ENCODE data around the gene TNIK.

Gene TNIK

DNA sequence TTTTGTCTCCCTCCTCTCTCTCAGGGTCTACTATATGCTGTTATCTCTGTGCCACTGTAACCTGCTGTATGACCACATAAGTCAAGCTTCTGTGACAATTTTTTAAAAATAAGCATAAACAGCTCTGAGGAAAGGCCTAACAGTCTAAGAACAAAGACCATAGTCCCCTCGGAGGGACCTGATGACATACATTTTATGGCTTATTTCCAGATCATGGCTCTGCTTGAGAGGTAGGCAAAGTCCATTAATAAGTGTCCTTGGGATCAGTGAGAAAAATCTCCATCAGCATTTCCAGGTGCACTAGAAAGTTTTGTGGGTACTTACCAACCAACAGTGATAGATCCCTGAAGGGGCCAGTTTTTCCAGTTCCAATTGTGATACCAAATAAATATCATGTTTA lies 123.8 kb downstream of the TNIK start:
- no peak for DNase-seq (ENCODE audit: low read depth)

- no peak for DNase-seq (ENCODE audit: low read depth)
These were observed 124.6 kb downstream of the TNIK start for GRCh38 chr3:171335559-171335958.

DNA sequence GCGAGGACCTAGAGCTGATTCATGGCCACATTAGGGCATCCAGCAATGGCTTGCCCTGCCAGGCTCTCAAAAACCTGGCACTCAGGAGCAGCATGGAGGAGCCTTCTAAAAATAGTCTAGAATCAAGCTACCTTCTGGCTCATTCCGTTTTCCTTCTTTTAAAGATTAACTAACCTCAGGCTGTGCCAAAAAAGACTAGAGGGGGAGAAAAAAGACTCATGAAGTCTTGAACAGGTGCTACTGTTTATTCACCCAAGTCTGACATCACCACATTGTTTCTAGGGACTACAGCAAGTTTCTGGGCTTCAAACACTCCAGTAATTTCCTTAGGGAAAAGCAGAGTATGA lies 125.8 kb downstream of the TNIK start:
- no peak for DNase-seq (ENCODE audit: low read depth)

GRCh38 chr3:171333784-171334464 lies 126.3 kb downstream of the TNIK start:
- DNase-seq (ENCODE audit: low read depth), result no peak

DNA sequence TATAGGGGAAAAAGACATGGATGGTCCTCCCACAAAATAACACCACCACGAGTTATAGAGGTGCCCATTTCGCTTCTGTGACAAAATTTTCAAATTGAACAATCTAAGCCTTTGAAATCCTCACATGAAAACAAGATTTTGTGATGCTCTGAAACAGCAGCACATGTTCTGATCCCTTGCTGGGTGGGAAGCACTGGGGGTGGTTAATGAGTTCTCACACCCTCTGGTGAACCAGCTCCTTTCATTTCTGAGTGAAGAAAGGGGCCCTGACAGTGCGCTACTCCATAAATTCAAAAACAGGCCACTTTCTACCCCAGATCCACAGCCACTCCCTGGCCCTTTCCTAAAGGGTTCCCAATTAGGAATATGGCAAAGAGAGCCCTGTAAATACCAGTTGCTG lies 129.3 kb downstream of the TNIK start:
- DNase-seq (ENCODE audit: low read depth), result no peak

DNA sequence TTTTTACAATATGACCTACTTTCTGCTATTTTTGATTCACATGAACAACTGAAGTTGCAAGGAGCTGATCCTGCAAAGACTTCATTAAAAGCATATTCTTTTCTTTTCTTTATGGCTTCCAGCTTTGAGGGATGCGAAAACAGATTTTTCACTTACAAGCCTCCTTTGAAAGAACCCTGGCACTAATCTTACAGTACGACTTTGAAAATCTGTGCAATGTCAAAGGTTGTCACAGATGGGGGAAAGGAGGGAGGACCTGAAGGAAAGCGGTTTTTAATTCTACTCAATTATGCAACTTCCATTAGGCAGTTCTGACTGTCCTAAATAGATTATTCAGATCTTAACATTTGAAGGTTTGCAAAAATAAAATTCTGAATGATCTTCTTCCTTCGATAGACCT lies 130.5 kb downstream of the TNIK start:
- DNase-seq (ENCODE audit: low read depth), result no peak

- DNase-seq (ENCODE audit: low read depth), result peak; percentile 24
These were observed 131.7 kb downstream of the TNIK start for GRCh38 chr3:171328419-171329082.

DNA sequence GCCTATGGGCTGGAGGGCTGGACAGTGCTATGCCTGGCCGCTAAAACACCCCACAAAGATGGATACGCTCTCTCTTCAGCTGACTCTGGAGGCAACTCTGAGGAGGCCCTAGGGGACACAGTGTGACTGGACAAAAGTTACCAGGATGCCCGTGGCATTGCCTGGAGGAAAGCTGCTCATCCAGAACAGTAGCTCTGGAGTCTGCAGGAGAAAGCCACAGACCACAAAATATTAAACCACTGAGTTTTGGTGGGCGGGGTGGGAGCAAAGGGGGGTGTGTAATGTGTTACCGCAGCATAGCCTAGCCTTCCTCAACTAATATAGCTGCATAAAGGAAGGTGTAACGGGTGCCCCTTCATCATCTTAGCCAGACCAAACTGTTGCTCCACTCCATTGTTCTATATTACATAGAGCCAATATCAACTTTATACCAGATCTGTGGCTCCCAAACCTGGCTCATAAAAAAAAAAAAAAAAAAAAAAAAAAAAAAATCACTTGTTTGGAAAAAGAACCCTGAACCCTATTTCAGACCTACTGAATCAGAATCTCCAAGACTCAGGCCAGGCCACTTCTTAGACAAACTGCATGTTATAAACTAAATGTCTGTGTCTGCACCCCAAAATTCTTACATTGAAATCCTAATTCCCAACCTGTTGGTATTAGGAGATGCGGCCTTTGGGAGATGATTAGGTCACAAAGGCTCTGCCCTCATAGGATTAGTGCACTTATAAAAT lies 132.6 kb downstream of the TNIK start:
- DNase-seq (ENCODE audit: low read depth), result no peak

DNA sequence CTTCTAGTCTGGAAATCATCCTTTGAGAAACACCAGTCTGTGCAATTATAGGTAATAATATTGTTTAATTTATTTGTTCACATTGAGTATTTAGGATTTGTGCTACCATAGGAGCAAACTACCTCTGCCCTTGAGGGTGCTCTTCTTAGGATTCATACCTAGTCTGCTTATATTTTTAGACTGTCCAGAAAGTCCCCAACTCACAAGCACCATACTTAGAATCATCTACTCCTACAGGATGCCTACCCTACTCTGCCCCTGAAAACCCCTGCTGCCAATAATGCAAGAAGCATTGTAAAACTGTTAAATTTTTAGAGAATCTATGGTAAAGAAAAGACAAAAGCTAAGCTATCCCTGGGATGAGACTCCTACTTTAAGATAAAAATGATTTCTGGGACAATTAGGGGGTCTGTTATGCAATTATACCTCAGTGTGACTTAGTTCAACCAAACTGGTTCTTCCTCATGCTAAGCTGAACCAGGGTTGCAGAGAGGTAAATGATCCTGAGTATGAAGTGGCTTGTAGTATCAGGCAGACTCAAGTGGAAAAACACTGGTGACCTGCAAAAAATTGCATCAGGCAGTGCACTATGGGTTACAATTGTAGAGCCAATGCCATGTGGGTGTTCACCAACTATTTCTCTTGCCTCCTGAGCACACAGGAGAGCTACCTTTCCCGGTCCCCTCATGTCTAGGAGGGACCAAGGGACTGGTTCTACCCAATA lies 133.3 kb downstream of the TNIK start:
- DNase-seq (ENCODE audit: low read depth), result no peak

GRCh38 chr3:171323938-171324536 lies 136.2 kb downstream of the TNIK start:
- peak; percentile 68 for DNase-seq (ENCODE audit: low read depth)

- no peak for DNase-seq (ENCODE audit: low read depth)
These were observed 138.4 kb downstream of the TNIK start for GRCh38 chr3:171321559-171322360.

DNA sequence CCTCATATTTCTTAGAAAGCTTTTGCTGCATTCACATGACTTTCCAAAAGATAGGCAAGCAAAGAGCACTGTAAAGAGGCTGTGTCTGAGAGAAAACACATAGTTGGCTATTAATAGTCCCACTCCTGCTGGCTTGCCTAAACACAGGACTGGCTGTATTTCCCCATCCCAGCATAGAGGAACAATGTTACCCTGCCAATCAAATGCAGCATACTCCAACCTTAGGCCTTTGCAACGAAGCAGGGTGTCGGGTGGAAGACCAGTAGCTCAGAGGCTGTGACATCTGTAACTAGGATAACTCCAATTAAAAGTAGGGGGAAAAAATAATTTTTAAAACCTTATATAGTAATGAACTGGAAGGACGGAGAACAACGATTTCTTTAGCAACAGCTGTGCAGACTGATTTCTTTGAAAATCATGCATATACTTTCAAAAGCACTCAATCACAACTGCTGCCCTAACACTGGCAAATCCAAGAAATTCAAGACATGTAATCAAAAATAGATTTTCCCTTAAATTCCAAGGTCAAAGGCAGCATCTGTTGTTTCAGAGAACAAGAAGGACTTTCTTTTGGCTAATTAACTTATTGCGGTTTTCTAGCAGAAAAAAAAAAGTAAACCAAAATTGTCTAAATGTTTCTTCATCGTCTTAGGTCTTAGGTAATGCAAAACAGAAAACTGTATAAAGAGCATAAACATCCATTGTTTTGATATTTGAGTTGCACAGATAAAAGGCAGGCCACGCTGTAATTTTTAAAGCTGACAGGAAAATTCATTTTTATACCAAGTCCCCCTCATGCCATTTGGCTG lies 139.3 kb downstream of the TNIK start:
- peak; percentile 48 for DNase-seq (ENCODE audit: low read depth)

DNA sequence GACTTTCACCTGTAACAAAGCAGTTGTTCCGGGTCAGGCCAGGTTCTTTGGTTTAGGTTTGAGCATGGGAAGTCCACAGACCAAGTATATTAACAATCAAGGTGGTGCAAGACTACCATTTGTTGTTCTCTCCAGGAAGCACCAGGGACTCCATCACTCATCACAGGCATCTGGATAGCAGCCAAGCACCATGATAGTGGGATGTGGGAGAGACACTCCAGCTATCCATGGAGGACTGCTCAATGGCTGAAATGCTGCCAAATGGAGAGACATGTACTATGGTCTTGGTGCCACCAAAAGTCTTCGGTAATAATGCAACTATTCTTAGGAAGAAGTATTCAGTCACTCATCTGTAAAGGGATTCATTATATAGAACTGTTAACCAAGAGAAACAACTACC lies 143.0 kb downstream of the TNIK start:
- peak; percentile 16 for DNase-seq (ENCODE audit: low read depth)

DNA sequence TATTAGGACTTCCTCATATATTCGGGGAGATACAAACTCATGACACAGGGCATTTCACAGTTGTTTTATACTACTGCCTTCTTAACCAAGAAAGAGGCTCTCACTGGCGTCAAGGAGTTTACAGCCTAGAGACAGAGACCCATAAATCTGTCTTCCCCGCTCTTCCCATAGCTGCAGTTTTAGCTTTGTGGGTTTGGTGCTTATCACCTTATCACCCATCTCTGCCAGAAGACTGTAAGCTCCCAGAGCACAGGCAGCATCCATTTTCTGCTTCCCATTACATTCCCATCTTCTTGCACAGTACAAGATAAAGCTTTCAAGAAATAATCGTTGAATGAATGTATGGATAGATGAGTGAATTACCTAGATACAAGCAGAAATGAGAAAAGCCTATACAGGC lies 144.3 kb downstream of the TNIK start:
- DNase-seq (ENCODE audit: low read depth), result no peak

DNA sequence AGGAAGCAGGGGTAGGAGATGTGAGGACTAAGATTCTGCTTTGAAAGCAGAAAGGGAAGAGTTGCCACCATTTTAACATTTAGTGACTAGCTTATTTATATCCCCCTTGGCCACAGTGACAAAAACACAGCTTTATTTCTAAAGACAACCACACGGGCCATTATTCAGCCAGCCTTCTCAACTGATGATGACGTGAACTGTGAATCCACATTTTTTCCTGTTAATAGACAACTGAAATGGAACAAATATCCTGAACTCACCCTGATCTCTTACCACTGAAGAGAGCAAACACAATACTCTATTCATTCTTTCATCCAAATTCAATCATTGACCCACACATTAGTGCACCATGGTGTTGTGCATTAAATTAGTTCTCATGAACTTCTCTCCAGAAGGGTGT lies 145.1 kb downstream of the TNIK start:
- DNase-seq (ENCODE audit: low read depth), result no peak

DNA sequence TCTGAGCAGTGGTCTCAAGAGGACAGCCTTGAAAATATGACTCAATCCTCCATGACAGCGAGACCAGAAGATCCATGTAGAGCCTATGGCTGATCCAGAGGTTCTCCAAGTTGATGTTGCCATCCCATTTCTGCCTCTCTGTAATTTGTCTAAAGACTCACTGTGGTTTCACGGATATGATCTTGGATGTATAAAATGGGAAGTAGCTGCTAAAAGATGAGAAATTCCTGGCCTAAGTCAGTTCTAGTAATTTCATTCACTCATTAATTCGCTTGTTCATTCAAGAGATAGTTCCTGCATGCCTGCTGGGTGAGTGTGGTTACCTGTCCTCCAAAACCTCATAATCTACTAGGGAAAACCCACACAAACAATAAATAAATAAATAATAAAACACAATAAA lies 145.9 kb downstream of the TNIK start:
- DNase-seq (ENCODE audit: low read depth), result no peak

DNA sequence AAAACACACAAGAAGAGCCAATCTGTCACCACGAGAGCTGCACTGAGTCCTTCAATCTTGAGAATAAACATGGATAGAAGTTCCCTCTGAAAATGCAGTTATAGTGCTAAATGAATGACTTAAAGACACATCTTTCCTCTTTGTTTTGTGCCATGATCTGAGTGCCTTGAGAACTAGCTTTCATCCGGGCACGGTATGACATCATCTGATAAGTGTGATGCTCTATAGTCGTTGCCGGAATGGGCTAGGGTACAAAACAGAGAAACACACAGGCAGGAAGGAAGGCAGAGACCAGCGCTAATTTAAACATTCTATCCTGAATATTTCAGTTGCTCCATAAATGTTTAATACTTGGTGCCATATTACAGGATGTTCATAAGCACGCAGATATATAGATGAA lies 146.5 kb downstream of the TNIK start:
- DNase-seq (ENCODE audit: low read depth), result no peak

DNA sequence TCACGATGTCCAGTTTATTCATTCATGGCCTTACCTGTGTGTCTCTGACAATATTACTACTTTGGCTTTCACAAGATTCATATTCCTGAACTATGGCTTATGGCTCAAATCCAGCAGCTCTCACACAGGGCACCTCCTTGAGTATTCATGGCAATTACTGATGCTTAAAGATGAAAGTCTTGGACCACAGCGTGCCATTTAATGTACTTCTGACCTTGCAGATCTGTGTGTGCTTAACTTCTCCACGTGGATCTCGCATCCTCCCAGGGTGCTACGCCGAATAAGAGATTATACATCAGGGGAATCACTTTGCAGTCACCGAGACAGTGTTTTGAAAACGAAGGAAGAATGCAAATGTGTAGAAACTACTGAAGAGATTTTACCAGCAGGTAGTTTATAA lies 147.5 kb downstream of the TNIK start:
- no peak for DNase-seq (ENCODE audit: low read depth)

- no peak for DNase-seq (ENCODE audit: low read depth)
These were observed 148.4 kb downstream of the TNIK start for GRCh38 chr3:171311784-171312183.

DNA sequence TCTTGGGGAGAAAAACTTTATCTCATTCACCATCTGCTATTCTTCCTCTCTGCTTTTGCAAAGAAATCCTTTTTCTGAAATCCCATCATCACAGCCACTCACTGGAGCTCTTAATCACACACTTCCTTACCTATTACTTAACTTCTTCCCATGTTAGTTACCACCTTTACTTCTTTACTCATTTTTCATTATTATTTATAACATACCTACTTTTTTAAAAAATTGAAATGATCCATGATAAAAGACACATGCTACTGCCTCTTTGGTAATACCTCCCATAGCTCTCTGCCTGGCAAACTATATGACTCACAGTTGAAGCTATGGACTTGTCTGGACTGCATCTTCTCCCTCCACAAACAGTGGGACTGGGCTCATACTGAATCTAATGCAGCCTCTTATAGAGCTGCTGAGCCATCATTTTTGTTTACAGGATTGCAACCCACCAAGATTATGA lies 150.3 kb downstream of the TNIK start:
- DNase-seq (ENCODE audit: low read depth), result peak; percentile 80

- no peak for DNase-seq (ENCODE audit: low read depth)
These were observed 152.2 kb downstream of the TNIK start for GRCh38 chr3:171307988-171308387.
